Neural crest cell (in vitro differentiated cells): Measurements from ENCODE around the gene GCC2. TPM values are rescaled to one million over a fixed set of nuclear protein-coding genes. Genes with fewer than 3 reads are reported as not detected.

Experiments
- DNase-seq: peaks from one replicate; pipeline ENCODE4 v3.0.0; 2021; ENCODE audit warnings: low read depth, mixed read lengths, low spot score
- H3K27ac Mint-ChIP-seq: one replicate; pipeline ENCODE4 v1.8.0; 2021; ENCODE audit warnings: mild to moderate bottlenecking, mixed read lengths; ENCODE audit not compliant: unreplicated experiment
- H3K27me3 Mint-ChIP-seq: 2 replicates; pipeline ENCODE4 v1.8.0; 2021; ENCODE audit warnings: low read depth, mild to moderate bottlenecking, mixed read lengths
- H3K36me3 Mint-ChIP-seq: 2 replicates; pipeline ENCODE4 v1.8.0; 2021; ENCODE audit warnings: low read depth, mild to moderate bottlenecking, mixed read lengths
- H3K4me1 Mint-ChIP-seq: 2 replicates; pipeline ENCODE4 v1.8.0; 2021; ENCODE audit warnings: mixed read lengths
- H3K4me3 Mint-ChIP-seq: one replicate; pipeline ENCODE4 v1.8.0; 2021; ENCODE audit warnings: mild to moderate bottlenecking, mixed read lengths
- H3K9me3 Mint-ChIP-seq: 2 replicates; pipeline ENCODE4 v1.8.0; 2021; ENCODE audit warnings: mixed read lengths
- total RNA-seq: library from RNA; stranded (reverse); gene quantifications from 2 replicates; pipeline ENCODE4 v1.2.1, GENCODE V29; 2021
- TF ChIP-seq, protein P1 (sequence below): fragments of 200-600 bp; sonication (generic); conservative IDR thresholded peaks from 2 replicates; pipeline ENCODE4 v1.5.0; 2021; ENCODE audit warnings: antibody characterized with exemption, mild to moderate bottlenecking

GCC2 gene
- total RNA-seq, 1 donor from 2014 or later: 24.9 TPM

DNA sequence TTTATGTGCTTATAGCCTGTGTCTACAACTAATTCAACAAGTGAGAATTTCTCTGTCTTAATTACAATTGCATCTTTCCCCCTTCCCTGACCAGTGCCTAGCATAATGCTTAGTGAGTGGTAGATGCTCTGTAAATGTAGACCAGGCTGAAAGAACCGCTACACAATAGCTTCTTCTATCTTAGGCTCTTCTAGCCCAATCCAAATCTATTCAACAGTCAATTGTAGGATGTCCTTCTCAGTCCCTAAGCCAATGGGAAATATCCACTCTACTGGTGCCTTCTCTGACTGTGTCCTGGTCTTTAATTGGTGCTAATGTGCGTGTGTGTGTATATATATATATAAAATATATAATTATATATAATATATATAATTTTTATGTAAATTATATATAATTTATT, 34.1 kb upstream of the GCC2 start:
- DNase-seq: no peak
- Mint-ChIP-seq H3K9me3 (peaks cover 5% of the 10 kb centered on the region), H3K27me3 (no peaks in the 10 kb centered on the region), H3K4me1 (no peaks in the 10 kb centered on the region), H3K27ac (no peak overlapping the region), H3K36me3 (no peaks in the 10 kb centered on the region), H3K4me3 (no peak overlapping the region)
- TF ChIP-seq, protein P1, sequence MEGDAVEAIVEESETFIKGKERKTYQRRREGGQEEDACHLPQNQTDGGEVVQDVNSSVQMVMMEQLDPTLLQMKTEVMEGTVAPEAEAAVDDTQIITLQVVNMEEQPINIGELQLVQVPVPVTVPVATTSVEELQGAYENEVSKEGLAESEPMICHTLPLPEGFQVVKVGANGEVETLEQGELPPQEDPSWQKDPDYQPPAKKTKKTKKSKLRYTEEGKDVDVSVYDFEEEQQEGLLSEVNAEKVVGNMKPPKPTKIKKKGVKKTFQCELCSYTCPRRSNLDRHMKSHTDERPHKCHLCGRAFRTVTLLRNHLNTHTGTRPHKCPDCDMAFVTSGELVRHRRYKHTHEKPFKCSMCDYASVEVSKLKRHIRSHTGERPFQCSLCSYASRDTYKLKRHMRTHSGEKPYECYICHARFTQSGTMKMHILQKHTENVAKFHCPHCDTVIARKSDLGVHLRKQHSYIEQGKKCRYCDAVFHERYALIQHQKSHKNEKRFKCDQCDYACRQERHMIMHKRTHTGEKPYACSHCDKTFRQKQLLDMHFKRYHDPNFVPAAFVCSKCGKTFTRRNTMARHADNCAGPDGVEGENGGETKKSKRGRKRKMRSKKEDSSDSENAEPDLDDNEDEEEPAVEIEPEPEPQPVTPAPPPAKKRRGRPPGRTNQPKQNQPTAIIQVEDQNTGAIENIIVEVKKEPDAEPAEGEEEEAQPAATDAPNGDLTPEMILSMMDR: no peak

DNA sequence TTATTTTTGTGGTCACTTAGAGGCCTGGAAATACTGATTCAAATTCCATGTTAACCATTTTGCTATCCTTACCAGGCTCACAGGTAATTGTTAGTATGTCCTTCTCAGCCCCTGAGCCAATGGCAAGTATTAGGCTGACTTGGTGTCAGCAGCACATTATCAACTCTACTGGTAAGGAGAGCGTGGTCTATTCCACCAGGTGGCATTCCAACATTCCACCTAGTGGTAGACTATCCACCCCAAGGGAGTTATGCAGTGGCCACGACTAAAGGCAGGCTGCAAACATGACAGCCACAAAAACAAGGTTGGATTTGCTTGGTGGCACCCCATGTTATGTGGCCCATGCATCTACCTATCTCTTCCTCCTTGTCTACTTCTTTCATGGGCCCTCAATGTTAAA, 31.8 kb upstream of the GCC2 start:
- Mint-ChIP-seq H3K36me3 (no peaks in the 10 kb centered on the region), H3K27me3 (no peaks in the 10 kb centered on the region), H3K27ac (no peak overlapping the region), H3K4me3 (no peak overlapping the region), H3K9me3 (peaks cover 5% of the 10 kb centered on the region), H3K4me1 (no peaks in the 10 kb centered on the region)
- DNase-seq: no peak
- TF ChIP-seq, protein P1: no peak

DNA sequence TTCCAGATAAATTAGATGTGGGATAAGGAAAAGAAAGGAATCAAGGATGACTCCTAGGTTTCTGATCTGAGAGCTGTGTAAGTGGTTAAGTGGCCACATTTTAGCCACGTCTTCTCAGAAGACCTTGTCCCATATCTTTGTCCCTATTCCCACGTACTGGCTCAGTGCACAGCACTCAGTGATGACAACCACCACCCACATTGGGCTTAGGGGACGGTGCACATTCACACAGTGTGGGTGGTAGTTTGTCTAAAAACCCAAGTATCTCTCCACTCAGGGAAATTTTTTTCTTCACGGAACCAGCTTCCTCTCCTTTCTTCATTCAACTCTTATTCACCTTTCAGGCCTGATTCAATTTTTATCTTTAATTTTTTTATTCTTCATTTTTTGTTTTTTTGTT, 30.6 kb upstream of the GCC2 start:
- Mint-ChIP-seq H3K4me3 (no peak overlapping the region), H3K4me1 (no peaks in the 10 kb centered on the region), H3K36me3 (no peaks in the 10 kb centered on the region), H3K27ac (no peak overlapping the region), H3K27me3 (no peaks in the 10 kb centered on the region), H3K9me3 (peaks cover 5% of the 10 kb centered on the region)
- TF ChIP-seq, protein P1: no peak
- DNase-seq: no peak

DNA sequence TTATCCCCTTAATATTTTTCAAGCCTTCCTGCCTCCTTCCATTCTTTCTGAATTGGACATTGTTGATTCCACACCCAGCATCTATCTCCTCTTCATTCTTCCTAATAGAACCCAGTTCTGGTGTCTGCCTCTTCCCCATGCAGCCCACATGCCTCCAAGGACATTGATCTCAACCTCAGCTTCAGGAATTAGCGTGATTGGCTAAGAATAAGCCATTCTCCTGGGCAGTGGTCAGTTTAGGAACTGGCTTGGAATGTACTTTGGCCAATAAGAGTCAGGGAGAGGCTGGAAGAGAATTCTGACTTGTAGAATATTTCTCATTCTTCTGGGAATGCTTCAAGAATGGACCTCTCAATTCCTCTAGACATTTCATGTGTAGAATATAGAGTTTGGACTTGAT, 25.9 kb upstream of the GCC2 start:
- H3K36me3 Mint-ChIP-seq: no peaks in the 10 kb centered on the region
- no peaks in the 10 kb centered on the region for H3K9me3 Mint-ChIP-seq
- H3K27me3 Mint-ChIP-seq: no peaks in the 10 kb centered on the region
- no peak overlapping the region for H3K27ac Mint-ChIP-seq
- TF ChIP-seq, protein P1: no peak
- no peaks in the 10 kb centered on the region for H3K4me1 Mint-ChIP-seq
- no peak overlapping the region for H3K4me3 Mint-ChIP-seq
- no peak for DNase-seq

DNA sequence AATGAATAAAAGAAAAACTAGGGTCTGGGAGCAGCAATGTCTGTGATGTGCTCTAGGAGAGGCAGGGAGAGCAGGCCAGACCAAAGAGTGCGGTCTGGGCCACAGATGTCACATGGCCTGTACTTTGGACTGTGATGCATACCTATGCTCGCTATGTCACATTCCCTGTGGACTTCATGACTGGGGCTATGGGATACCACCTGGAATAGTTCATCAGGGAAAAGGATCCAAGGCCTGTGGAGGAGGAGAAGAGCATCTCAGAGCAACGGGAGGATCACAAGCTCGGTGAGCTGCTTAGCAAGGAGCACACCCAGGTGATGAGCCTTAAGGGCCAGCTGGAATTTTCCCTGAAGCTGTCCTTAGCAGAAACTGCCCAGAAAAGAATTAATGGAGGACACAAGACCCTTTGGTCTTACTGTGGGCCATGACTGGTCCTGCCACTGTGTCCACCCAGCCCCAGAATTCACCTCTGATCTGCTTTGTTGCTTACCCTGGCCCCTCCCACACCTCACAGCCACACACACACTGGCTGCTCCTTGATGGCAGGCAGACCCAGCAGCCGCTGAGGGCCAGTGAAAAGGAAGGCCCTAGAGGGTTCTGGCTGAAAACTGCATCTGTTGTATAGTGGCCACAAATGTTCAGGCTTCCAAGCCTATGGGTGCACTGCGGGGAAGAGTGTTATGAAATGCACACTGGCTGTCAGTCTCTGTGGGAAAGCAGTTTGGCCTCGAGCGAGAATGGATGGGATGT, 25.3 kb upstream of the GCC2 start:
- Mint-ChIP-seq H3K36me3 (no peaks in the 10 kb centered on the region), H3K27ac (no peak overlapping the region)

More for the DNA sequence above, 25.3 kb upstream of the GCC2 start:
- no peaks in the 10 kb centered on the region for H3K27me3 Mint-ChIP-seq
- H3K9me3 Mint-ChIP-seq: no peaks in the 10 kb centered on the region
- H3K4me3 Mint-ChIP-seq: no peak overlapping the region
- TF ChIP-seq, protein P1: no peak
- no peaks in the 10 kb centered on the region for H3K4me1 Mint-ChIP-seq
- DNase-seq: no peak
